BLaER1 (cell line): ENCODE measurements around the gene CIB4.

Experiments used
- H3K27ac ChIP-seq: shearing (Covaris generic); formaldehyde crosslinking; 2 replicates; pipeline ENCODE4 v1.8.1; 2022
- H3K27me3 ChIP-seq: shearing (Covaris generic); formaldehyde crosslinking; 2 replicates; pipeline ENCODE4 v1.8.1; 2022
- H3K36me3 ChIP-seq: shearing (Covaris generic); formaldehyde crosslinking; 2 replicates; pipeline ENCODE4 v1.8.1; 2022
- H3K4me1 ChIP-seq: shearing (Covaris generic); formaldehyde crosslinking; 2 replicates; pipeline ENCODE4 v1.8.1; 2022
- H3K4me2 ChIP-seq: shearing (Covaris generic); formaldehyde crosslinking; 2 replicates; pipeline ENCODE4 v1.8.1; 2022
- H3K4me3 ChIP-seq: shearing (Covaris generic); formaldehyde crosslinking; 2 replicates; pipeline ENCODE4 v1.8.1; 2022
- H3K9ac ChIP-seq: shearing (Covaris generic); formaldehyde crosslinking; 2 replicates; pipeline ENCODE4 v1.8.1; 2022
- H3K9me3 ChIP-seq: shearing (Covaris generic); formaldehyde crosslinking; 2 replicates; pipeline ENCODE4 v1.8.1; 2022
- H4K20me1 ChIP-seq: shearing (Covaris generic); formaldehyde crosslinking; 2 replicates; pipeline ENCODE4 v1.8.1; 2022
- Cebpa-rat ChIP-seq: shearing (Covaris generic); IDR thresholded peaks from 2 replicates; pipeline ENCODE4 v1.8.1; 2022

CIB4 gene

GRCh38 chr2:26598996-26599373, 42.2 kb downstream of the CIB4 start:
- Histone ChIP-seq H3K36me3 (no peaks in the 10 kb centered on the region), H3K4me2 (peak overlapping the region; percentile 72), H3K9me3 (peaks cover 3% of the 10 kb centered on the region; the same call in 1 of the 2 replicates), H3K4me3 (no peak overlapping the region), H4K20me1 (no peaks in the 10 kb centered on the region), H3K27ac (peak overlapping the region; percentile 86), H3K9ac (peak overlapping the region; percentile 59), H3K4me1 (peaks cover 62% of the 10 kb centered on the region), H3K27me3 (no peaks in the 10 kb centered on the region)
- no peak for TF ChIP-seq Cebpa-rat

DNA sequence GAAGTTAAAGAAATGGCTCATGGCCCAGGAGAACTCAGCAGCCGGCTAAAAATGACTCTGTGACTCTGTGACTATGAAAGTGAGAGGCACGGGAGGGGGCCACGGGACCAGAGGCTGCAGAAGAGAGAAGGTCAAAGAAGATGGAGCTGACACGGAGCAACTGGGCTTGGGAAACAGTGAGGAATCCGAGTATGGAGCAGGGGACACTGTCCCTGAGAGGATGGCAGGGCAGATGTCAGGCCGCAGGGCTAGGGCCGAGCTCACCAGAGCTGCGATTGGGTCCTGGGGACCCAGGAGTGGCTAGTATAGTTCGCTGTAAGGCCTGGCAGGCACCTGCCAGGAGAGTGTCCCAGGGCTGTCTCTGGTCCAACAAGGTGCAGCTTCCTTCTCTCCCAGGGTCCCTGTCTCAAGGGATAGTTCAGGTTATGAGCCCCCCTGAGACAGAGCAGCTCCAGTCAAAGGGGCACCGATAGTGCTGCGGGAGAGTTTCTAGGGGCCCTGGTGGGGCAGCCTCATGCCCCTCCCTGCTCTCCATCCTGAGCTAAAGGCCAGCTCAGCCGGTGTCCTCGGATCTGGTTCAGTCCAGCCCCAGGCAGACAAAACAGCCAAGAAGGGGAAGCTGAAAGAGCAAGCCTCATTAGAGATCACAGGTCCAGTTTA, 42.7 kb downstream of the CIB4 start:
- Histone ChIP-seq H3K27ac (peak overlapping the region; percentile 86), H3K36me3 (no peaks in the 10 kb centered on the region), H3K4me2 (peak overlapping the region; percentile 72), H3K4me1 (peaks cover 62% of the 10 kb centered on the region), H3K4me3 (no peak overlapping the region), H3K27me3 (no peaks in the 10 kb centered on the region), H4K20me1 (no peaks in the 10 kb centered on the region), H3K9ac (peak overlapping the region; percentile 59), H3K9me3 (no peaks in the 10 kb centered on the region)
- no peak for TF ChIP-seq Cebpa-rat

DNA sequence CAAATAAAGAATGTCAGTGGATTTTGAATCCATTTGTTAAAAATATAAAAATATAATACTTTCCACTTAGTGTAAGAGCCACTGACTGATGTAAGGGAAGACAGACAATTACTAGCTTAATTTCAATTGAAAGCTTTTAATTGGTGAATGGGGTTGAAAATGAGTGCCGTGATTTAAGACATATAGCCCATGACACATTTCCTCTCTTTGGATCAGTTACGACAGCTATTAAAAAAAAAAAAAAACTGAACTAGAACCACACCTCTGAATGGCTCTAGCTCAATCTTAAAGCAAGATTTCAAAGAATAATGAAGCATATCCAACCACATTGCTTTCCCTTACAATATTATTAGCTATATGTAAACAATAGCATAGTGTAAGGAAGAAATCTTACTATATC, 44.0 kb downstream of the CIB4 start:
- TF ChIP-seq Cebpa-rat = no peak
- no peak overlapping the region for H3K4me2 ChIP-seq
- H3K9ac ChIP-seq = no peak overlapping the region
- H3K27me3 ChIP-seq = no peaks in the 10 kb centered on the region
- no peaks in the 10 kb centered on the region for H3K36me3 ChIP-seq
- peaks cover 63% of the 10 kb centered on the region for H3K4me1 ChIP-seq
- no peak overlapping the region for H3K4me3 ChIP-seq
- no peaks in the 10 kb centered on the region for H4K20me1 ChIP-seq
- no peak overlapping the region for H3K27ac ChIP-seq
- H3K9me3 ChIP-seq = no peaks in the 10 kb centered on the region

- Histone ChIP-seq H3K27me3 (no peaks in the 10 kb centered on the region), H3K4me2 (peak overlapping the region; percentile 67), H3K9me3 (no peaks in the 10 kb centered on the region), H3K27ac (no peak overlapping the region), H4K20me1 (no peaks in the 10 kb centered on the region), H3K4me3 (no peak overlapping the region), H3K4me1 (peaks cover 80% of the 10 kb centered on the region), H3K9ac (no peak overlapping the region), H3K36me3 (no peaks in the 10 kb centered on the region)
- no peak for TF ChIP-seq Cebpa-rat
Observed at GRCh38 chr2:26595146-26595545, 46.0 kb downstream of the CIB4 start.

GRCh38 chr2:26591619-26592505, 49.3 kb downstream of the CIB4 start:
- no peak for TF ChIP-seq Cebpa-rat
- no peaks in the 10 kb centered on the region for H4K20me1 ChIP-seq
- H3K27ac ChIP-seq = peak overlapping the region; percentile 73
- 0 out of 2 replicates have a peak overlapping the region, but pooled peaks have one; percentile 25 for H3K9ac ChIP-seq
- no peaks in the 10 kb centered on the region for H3K9me3 ChIP-seq
- H3K4me2 ChIP-seq = peak overlapping the region; percentile 76
- peaks cover 53% of the 10 kb centered on the region for H3K4me1 ChIP-seq
- no peaks in the 10 kb centered on the region for H3K27me3 ChIP-seq
- H3K4me3 ChIP-seq = no peak overlapping the region
- H3K36me3 ChIP-seq = no peaks in the 10 kb centered on the region

DNA sequence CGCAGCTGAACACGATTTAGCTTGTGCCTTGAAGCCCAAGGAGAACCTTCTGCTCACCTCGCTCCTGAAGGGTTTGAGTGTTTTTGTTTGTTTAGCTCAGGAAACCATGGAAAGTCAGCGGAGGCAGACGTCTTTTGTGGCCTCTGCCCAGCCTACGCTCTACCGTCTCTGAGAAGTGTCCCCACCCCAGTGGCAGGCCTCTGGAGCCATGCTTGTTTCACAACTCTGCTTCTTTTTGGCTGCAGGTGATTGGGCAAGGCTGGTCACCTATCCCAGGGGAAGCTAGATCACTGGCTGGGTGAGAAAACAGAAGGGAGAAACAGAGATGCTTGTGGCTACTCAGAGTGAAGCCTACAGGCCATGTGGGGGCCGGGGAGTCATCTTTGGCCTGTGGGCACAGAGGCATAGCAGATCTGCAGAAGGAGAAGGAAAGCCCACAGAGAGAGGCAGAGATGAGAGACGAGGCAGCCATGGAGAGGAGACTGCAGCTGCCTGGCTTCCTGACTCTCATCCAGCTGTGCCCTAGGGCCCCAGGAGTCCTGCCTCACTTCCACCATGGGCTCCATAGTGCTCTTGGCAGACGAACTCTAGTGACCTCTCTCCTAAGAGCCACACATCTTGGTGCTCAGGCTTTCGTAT, 50.1 kb downstream of the CIB4 start:
- no peak for TF ChIP-seq Cebpa-rat
- H3K9ac ChIP-seq = 0 out of 2 replicates have a peak overlapping the region, but pooled peaks have one; percentile 25
- H4K20me1 ChIP-seq = no peaks in the 10 kb centered on the region
- H3K27ac ChIP-seq = peak overlapping the region; percentile 73
- H3K9me3 ChIP-seq = no peaks in the 10 kb centered on the region
- H3K36me3 ChIP-seq = no peaks in the 10 kb centered on the region
- H3K27me3 ChIP-seq = no peaks in the 10 kb centered on the region
- H3K4me1 ChIP-seq = peaks cover 45% of the 10 kb centered on the region
- H3K4me3 ChIP-seq = no peak overlapping the region
- peak overlapping the region; percentile 76 for H3K4me2 ChIP-seq

DNA sequence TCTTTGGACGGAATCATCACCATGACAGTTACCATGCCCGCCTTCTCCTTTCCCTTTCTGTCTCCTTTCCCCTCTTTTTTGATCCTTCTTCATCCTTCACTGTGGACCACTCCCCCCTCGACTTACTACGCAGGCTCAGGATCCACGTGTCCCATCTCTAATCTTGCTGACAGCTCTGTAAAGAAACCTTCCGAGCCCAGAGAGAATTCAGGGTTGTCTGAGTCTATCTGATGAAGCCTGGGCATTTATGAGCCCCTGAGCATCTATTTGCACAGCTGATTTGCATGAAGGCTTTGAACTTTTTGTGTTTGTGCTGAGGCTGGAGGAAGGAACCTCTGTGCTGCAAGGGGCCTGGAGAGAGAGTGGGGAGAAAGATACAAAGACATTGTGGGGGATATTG, 50.7 kb downstream of the CIB4 start:
- Histone ChIP-seq H3K9ac (0 out of 2 replicates have a peak overlapping the region, but pooled peaks have one; percentile 25), H3K9me3 (no peaks in the 10 kb centered on the region), H3K36me3 (no peaks in the 10 kb centered on the region), H3K27me3 (no peaks in the 10 kb centered on the region), H3K4me2 (peak overlapping the region; percentile 76), H4K20me1 (no peaks in the 10 kb centered on the region), H3K4me3 (no peak overlapping the region), H3K27ac (peak overlapping the region; percentile 73), H3K4me1 (peaks cover 41% of the 10 kb centered on the region)
- no peak for TF ChIP-seq Cebpa-rat

GRCh38 chr2:26588576-26588975, 52.6 kb downstream of the CIB4 start:
- no peaks in the 10 kb centered on the region for H3K9me3 ChIP-seq
- no peak overlapping the region for H3K9ac ChIP-seq
- H3K4me3 ChIP-seq = no peak overlapping the region
- H3K4me2 ChIP-seq = no peak overlapping the region
- no peaks in the 10 kb centered on the region for H4K20me1 ChIP-seq
- TF ChIP-seq Cebpa-rat = no peak
- H3K27me3 ChIP-seq = no peaks in the 10 kb centered on the region
- H3K4me1 ChIP-seq = peaks cover 43% of the 10 kb centered on the region
- H3K27ac ChIP-seq = no peak overlapping the region
- no peaks in the 10 kb centered on the region for H3K36me3 ChIP-seq

GRCh38 chr2:26587994-26588393, 53.2 kb downstream of the CIB4 start:
- H3K4me3 ChIP-seq = no peak overlapping the region
- H4K20me1 ChIP-seq = no peaks in the 10 kb centered on the region

DNA sequence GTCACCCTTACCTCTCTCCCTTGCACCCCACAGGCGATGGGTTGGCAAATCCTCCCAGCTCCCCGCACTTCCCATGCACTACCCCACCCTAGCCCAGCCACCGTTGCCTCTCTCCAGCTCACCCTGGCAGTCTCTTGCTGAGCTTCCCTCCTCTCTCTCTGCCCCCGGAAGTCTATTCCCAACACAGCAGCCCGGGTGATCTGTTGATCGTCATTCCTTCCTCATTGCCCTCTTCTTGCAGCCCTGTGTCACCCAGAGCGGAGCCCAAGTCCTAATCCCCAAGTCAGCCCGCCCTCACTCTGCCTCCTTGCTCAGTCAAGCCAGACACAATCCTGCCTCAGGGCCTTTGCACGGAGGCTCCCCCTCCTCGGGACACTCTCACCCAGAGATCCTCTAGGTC, 55.2 kb downstream of the CIB4 start:
- no peak overlapping the region for H3K9ac ChIP-seq
- H3K27me3 ChIP-seq = no peaks in the 10 kb centered on the region
- no peak overlapping the region for H3K4me2 ChIP-seq
- H3K27ac ChIP-seq = no peak overlapping the region
- H3K9me3 ChIP-seq = no peaks in the 10 kb centered on the region
- no peak overlapping the region for H3K4me3 ChIP-seq
- TF ChIP-seq Cebpa-rat = no peak
- H3K36me3 ChIP-seq = no peaks in the 10 kb centered on the region
- H4K20me1 ChIP-seq = no peaks in the 10 kb centered on the region
- H3K4me1 ChIP-seq = peaks cover 30% of the 10 kb centered on the region

More at GRCh38 chr2:26587994-26588393, 53.2 kb downstream of the CIB4 start:
- H3K9ac ChIP-seq = no peak overlapping the region
- no peaks in the 10 kb centered on the region for H3K36me3 ChIP-seq
- peaks cover 43% of the 10 kb centered on the region for H3K4me1 ChIP-seq
- no peaks in the 10 kb centered on the region for H3K27me3 ChIP-seq
- H3K27ac ChIP-seq = no peak overlapping the region
- no peak for TF ChIP-seq Cebpa-rat
- H3K4me2 ChIP-seq = no peak overlapping the region
- no peaks in the 10 kb centered on the region for H3K9me3 ChIP-seq
